Endothelial cell of umbilical vein (primary cell): ENCODE measurements around the gene ZNF44. TPM values are rescaled to one million over a fixed set of nuclear protein-coding genes. Genes with fewer than 3 reads are reported as not detected.
"Not testable (repeated sequence)": the region's sequence is repeated elsewhere in the genome, so short reads cannot be mapped to it uniquely, and the experiment has no call there.

Experiments
- BruUV-seq: library from RNA; stranded (reverse); fragments of 400-500 nt; replicated peaks from 2 replicates; lab custom pipeline; 2021; lab: Mats Ljungman, UMichigan
- CTCF ChIA-PET: fragments of 300-600, 350-600 bp; sonication (Branson Sonifier 250); formaldehyde crosslinking; loops from one replicate; lab custom pipeline; 2021; ENCODE audit warnings: antibody characterized with exemption, inconsistent platforms; lab: Charles Lee
- POLR2A ChIA-PET: fragments of 300-600, 350-600 bp; sonication (Branson Sonifier 250); formaldehyde crosslinking; loops from one replicate; lab custom pipeline; 2021; ENCODE audit warnings: antibody characterized with exemption, inconsistent platforms; lab: Charles Lee
- DNase-seq: peaks from one replicate; pipeline ENCODE4 v3.0.0-alpha.2; 2011; ENCODE audit warnings: low read depth, low spot score
- FAIRE-seq: peaks from 2 replicates; lab custom pipeline; 2011; peaks lifted over from hg19 to GRCh38; lab: Jason Lieb, UNC
- H2AFZ ChIP-seq: 2 replicates; pipeline ENCODE4 v1.6.0; 2012; ENCODE audit warnings: low read depth, low read length, control low read depth, inconsistent platforms
- H3K27ac ChIP-seq: 2 replicates; pipeline ENCODE4 v1.5.1; 2011; ENCODE audit warnings: low read depth, mild to moderate bottlenecking, control low read depth, low read length, moderate library complexity; ENCODE audit not compliant: insufficient read depth
- H3K27me3 ChIP-seq, 2 experiments: 2 replicates each; pipeline versions ENCODE4 v1.6.0 to v1.6.1; 2011; ENCODE audit warnings: low read length in 2 of 2, mixed read lengths in 1 of 2; ENCODE audit not compliant: control insufficient read depth in 2 of 2, insufficient read depth in 2 of 2
- H3K36me3 ChIP-seq, 2 experiments: 2 replicates in 1 of 2; 3 replicates in 1 of 2; pipeline ENCODE4 v1.5.1; 2011; ENCODE audit warnings: low read length in 2 of 2, mild to moderate bottlenecking in 1 of 2, moderate library complexity in 1 of 2; ENCODE audit not compliant: control insufficient read depth in 2 of 2, insufficient read depth in 2 of 2; ENCODE audit errors: extremely low read depth in 1 of 2
- H3K4me1 ChIP-seq: 3 replicates; pipeline ENCODE4 v1.5.1; 2011; ENCODE audit warnings: mild to moderate bottlenecking, low read length; ENCODE audit not compliant: control insufficient read depth, insufficient read depth; ENCODE audit errors: extremely low read depth
- H3K4me2 ChIP-seq: 2 replicates; pipeline ENCODE4 v1.6.1; 2011; ENCODE audit warnings: low read length, control low read depth, mixed read lengths; ENCODE audit not compliant: insufficient read depth
- H3K4me3 ChIP-seq, 3 experiments: fragments of 200-600 bp in 1 of 3; sonication (generic), shearing (Covaris generic) in 1 of 3; replicated peaks in 1 of 3; 2 replicates each; pipeline ENCODE4 v1.5.1; 2011 to 2016; ENCODE audit warnings: control low read depth in 3 of 3, low read length in 3 of 3, mild to moderate bottlenecking in 2 of 3, inconsistent platforms in 1 of 3, low read depth in 1 of 3, moderate library complexity in 1 of 3; ENCODE audit not compliant: insufficient read depth in 1 of 3
- H3K79me2 ChIP-seq: 2 replicates; pipeline ENCODE4 v1.6.0; 2012; ENCODE audit warnings: low read length, inconsistent platforms; ENCODE audit not compliant: control insufficient read depth, insufficient read depth
- H3K9ac ChIP-seq: replicated peaks from 2 replicates; pipeline ENCODE3; 2011; ENCODE audit warnings: low read length, control low read depth; ENCODE audit not compliant: insufficient read depth; ENCODE audit errors: extremely low read depth
- H3K9me1 ChIP-seq: replicated peaks from 3 replicates; pipeline ENCODE4 v1.6.0; 2011; ENCODE audit warnings: mild to moderate bottlenecking, low read length; ENCODE audit not compliant: control insufficient read depth, insufficient read depth; ENCODE audit errors: extremely low read depth
- H3K9me3 ChIP-seq: replicated peaks from 2 replicates; pipeline ENCODE4 v1.5.1; 2012; ENCODE audit warnings: low read length, inconsistent platforms; ENCODE audit not compliant: control insufficient read depth, insufficient read depth
- H4K20me1 ChIP-seq: replicated peaks from 2 replicates; pipeline ENCODE3; 2011; ENCODE audit warnings: mild to moderate bottlenecking, low read length; ENCODE audit not compliant: control insufficient read depth, insufficient read depth; ENCODE audit errors: extremely low read depth
- EZH2 ChIP-seq: IDR thresholded peaks from 2 replicates; pipeline ENCODE4 v1.6.1; 2012; ENCODE audit warnings: borderline replicate concordance, low read depth, mild to moderate bottlenecking, moderate library complexity, low read length, inconsistent platforms; ENCODE audit not compliant: severe bottlenecking
- FOS ChIP-seq: IDR thresholded peaks from 2 replicates; pipeline ENCODE4 v1.6.1; 2011; ENCODE audit warnings: mild to moderate bottlenecking, low read length, moderate library complexity, borderline replicate concordance; ENCODE audit not compliant: insufficient read depth
- GATA2 ChIP-seq: IDR thresholded peaks from 2 replicates; pipeline ENCODE4 v1.7.0; 2011; ENCODE audit warnings: low read depth, mild to moderate bottlenecking, moderate library complexity, mixed read lengths, low read length; ENCODE audit not compliant: insufficient read length, insufficient read depth
- JUN ChIP-seq: IDR thresholded peaks from 2 replicates; pipeline ENCODE4 v1.6.1; 2011; ENCODE audit warnings: borderline replicate concordance, low read depth; ENCODE audit not compliant: insufficient read length, insufficient read depth
- MYC ChIP-seq: IDR thresholded peaks from one replicate; pipeline ENCODE4 v1.6.1; 2011; ENCODE audit warnings: mild to moderate bottlenecking, low read depth, low read length
- POLR2A ChIP-seq: IDR thresholded peaks from 2 replicates; pipeline ENCODE4 v1.6.1; 2012; ENCODE audit warnings: low read depth, mild to moderate bottlenecking, control low read depth, low read length
- POLR2AphosphoS5 ChIP-seq: IDR thresholded peaks from 2 replicates; pipeline ENCODE4 v1.6.1; 2012; ENCODE audit warnings: low read depth, mild to moderate bottlenecking, control low read depth, low read length, moderate library complexity; ENCODE audit not compliant: insufficient read depth
- dilution Hi-C: fragments of 300-500 bp; cut with MboI; formaldehyde crosslinking; loops from one replicate; pipeline ENCODE4 v1.15.0; 2019; ENCODE audit warnings: low sequenced_read_pairs; ENCODE audit not compliant: extremely low pct_ligation_motif_present
- intact Hi-C: fragments of 100-400 bp; cut with micrococcal nuclease; formaldehyde crosslinking; loops from one replicate; pipeline ENCODE4 v1.10.0; 2022
- polyA plus RNA-seq, 4 experiments: library from polyadenylated mRNA; depleted of rRNA in 3 of 4; stranded (reverse) in 3 of 4; unstranded in 1 of 4; fragments of >200 nt; gene quantifications; 2 replicates each; pipeline versions ENCODE4 v1.2.1 to v1.2.3, GENCODE V29; 2011 to 2012; ENCODE audit warnings: missing spikeins in 1 of 4
- total RNA-seq: library from RNA; stranded (reverse); gene quantifications from 2 replicates; pipeline ENCODE4 v1.2.3, GENCODE V29; 2021
- TF ChIP-seq, protein P1 (sequence below), 2 donors: IDR thresholded peaks; 1 replicate in 1 of 2; 2 replicates in 1 of 2; pipeline ENCODE4 v1.5.1; 2011; ENCODE audit warnings: low read length in 2 of 2, mild to moderate bottlenecking in 2 of 2, moderate library complexity in 2 of 2, control low read depth in 1 of 2, inconsistent platforms in 1 of 2, low read depth in 1 of 2; ENCODE audit not compliant: insufficient read depth in 1 of 2; ENCODE audit errors: extremely low read depth in 1 of 2
- TF ChIP-seq, protein P2 (sequence below): IDR thresholded peaks from 2 replicates; pipeline ENCODE4 v1.6.1; 2011; ENCODE audit not compliant: insufficient read depth, insufficient read length

The ZNF44 gene
- total and polyA plus RNA-seq, 2 donors (not counting 3 experiments of a cell fraction or from before 2014, with no cell fraction given): 2.1 to 7.4 TPM

DNA sequence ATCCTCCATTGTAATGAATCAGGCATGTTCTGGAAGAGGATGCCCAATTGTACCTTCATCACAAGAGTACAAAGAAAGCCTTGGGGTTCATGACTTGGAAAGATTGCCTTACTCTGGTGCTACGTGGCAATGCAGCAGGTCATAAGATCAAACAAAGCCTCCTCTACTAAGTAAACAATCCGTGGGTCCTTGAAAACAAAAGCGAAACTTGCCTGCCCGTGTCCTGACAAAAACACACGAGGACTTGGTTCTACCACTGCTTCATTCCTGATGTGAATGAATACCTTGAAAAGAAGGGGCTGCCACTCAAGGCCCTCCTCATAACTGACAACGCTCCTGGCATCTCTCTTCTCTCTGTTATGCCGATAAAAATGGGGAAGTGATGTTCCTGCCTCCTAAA is 19.9 kb upstream of the ZNF44 start:
- Histone ChIP-seq H3K4me3 (no peak overlapping the region), H3K4me2 (no peak overlapping the region), H2AFZ (no peak overlapping the region), H3K36me3 (no peaks in the 10 kb centered on the region), H3K27me3 (no peaks in the 10 kb centered on the region), H3K27ac (no peak overlapping the region), H3K79me2 (no peaks in the 10 kb centered on the region), H3K9me3 (no peaks in the 10 kb centered on the region), H3K9me1 (no peaks in the 10 kb centered on the region), H3K4me1 (no peaks in the 10 kb centered on the region), H4K20me1 (no peaks in the 10 kb centered on the region), H3K9ac (no peak overlapping the region)
- dilution Hi-C loops (no loop called here), intact Hi-C loops (no loop called here)
- no peak for TF ChIP-seq FOS
- TF ChIP-seq POLR2AphosphoS5: no peak
- no peak for TF ChIP-seq MYC
- TF ChIP-seq, protein P1, sequence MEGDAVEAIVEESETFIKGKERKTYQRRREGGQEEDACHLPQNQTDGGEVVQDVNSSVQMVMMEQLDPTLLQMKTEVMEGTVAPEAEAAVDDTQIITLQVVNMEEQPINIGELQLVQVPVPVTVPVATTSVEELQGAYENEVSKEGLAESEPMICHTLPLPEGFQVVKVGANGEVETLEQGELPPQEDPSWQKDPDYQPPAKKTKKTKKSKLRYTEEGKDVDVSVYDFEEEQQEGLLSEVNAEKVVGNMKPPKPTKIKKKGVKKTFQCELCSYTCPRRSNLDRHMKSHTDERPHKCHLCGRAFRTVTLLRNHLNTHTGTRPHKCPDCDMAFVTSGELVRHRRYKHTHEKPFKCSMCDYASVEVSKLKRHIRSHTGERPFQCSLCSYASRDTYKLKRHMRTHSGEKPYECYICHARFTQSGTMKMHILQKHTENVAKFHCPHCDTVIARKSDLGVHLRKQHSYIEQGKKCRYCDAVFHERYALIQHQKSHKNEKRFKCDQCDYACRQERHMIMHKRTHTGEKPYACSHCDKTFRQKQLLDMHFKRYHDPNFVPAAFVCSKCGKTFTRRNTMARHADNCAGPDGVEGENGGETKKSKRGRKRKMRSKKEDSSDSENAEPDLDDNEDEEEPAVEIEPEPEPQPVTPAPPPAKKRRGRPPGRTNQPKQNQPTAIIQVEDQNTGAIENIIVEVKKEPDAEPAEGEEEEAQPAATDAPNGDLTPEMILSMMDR (IDR thresholded peaks at IDR 0.05; ENCODE audit: extremely low read depth in 1 of 2, insufficient read depth in 1 of 2, low read depth in 1 of 2, low read length in 2 of 2): no peak
- TF ChIP-seq POLR2A: no peak
- TF ChIP-seq, protein P2, sequence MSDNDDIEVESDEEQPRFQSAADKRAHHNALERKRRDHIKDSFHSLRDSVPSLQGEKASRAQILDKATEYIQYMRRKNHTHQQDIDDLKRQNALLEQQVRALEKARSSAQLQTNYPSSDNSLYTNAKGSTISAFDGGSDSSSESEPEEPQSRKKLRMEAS: no peak
- no peak for TF ChIP-seq EZH2
- no peak for TF ChIP-seq JUN
- TF ChIP-seq GATA2: no peak
- POLR2A ChIA-PET: no interaction called here
- FAIRE-seq: no peak
- CTCF ChIA-PET: no interaction called here
- DNase-seq: no peak
- BruUV-seq: no TSS peak

DNA sequence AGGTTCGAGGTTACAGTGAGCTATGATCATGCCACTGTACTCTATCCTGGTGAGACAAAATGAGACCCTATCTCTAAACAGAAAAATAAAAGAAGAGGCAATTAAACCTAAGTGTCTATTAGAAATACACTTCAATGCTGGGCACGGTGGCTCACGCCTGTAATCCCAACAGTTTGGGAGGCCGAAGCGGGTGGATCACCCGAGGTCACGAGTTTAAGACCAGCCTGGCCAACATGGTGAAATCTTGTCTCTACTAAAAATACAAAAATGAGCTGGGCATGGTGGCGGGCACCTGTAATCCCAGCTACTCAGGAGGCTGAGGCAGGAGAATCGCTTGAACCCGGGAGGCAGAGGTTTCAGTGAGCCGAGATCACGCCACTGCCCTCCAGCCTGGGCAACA is 14.2 kb upstream of the ZNF44 start:
- BruUV-seq, H3K9me3 ChIP-seq, H3K9me1 ChIP-seq, POLR2A ChIA-PET, intact Hi-C loops, H3K4me1 ChIP-seq, DNase-seq, H3K36me3 ChIP-seq, H3K27ac ChIP-seq, FAIRE-seq, H2AFZ ChIP-seq, dilution Hi-C loops, H3K27me3 ChIP-seq, H3K9ac ChIP-seq, H4K20me1 ChIP-seq, H3K4me2 ChIP-seq, H3K4me3 ChIP-seq, H3K79me2 ChIP-seq, CTCF ChIA-PET: not testable (repeated sequence)
